Measurements from ENCODE around the gene NDUFC2.
"Not testable (repeated sequence)": the region's sequence is repeated elsewhere in the genome, so short reads cannot be mapped to it uniquely, and the experiment has no call there.

Gene NDUFC2

GRCh38 chr11:78054971-78055370 lies 24.7 kb downstream of the NDUFC2 start:
- DNase-seq (ENCODE audit: low read depth in 2 of 2): no peak

GRCh38 chr11:78050964-78051831 lies 28.5 kb downstream of the NDUFC2 start:
- no peak for DNase-seq (ENCODE audit: low read depth in 2 of 2)

- no peak for DNase-seq (ENCODE audit: low read depth in 2 of 2)
These were observed 30.3 kb downstream of the NDUFC2 start for GRCh38 chr11:78049348-78049747.

- DNase-seq (ENCODE audit: low read depth in 2 of 2): no peak
These were observed 31.1 kb downstream of the NDUFC2 start for GRCh38 chr11:78048561-78048960.

- DNase-seq (ENCODE audit: low read depth in 2 of 2): no peak
These were observed 33.2 kb downstream of the NDUFC2 start for GRCh38 chr11:78046486-78046854.

GRCh38 chr11:78045851-78046485 lies 33.7 kb downstream of the NDUFC2 start:
- peak; percentile 60 to 64 for DNase-seq (ENCODE audit: low read depth in 2 of 2)

- DNase-seq (ENCODE audit: low read depth in 2 of 2): no peak
These were observed 35.0 kb downstream of the NDUFC2 start for GRCh38 chr11:78044706-78045105.

GRCh38 chr11:78041843-78042440 lies 37.7 kb downstream of the NDUFC2 start:
- no peak for DNase-seq (ENCODE audit: low read depth in 2 of 2)

GRCh38 chr11:78041380-78041719 lies 38.3 kb downstream of the NDUFC2 start:
- not testable (repeated sequence) for DNase-seq (ENCODE audit: low read depth in 2 of 2)

- DNase-seq (ENCODE audit: low read depth in 2 of 2): no peak
These were observed 38.8 kb downstream of the NDUFC2 start for GRCh38 chr11:78040691-78041379.

- peak; percentile 29 for DNase-seq (ENCODE audit: low read depth in 2 of 2)
These were observed 39.6 kb downstream of the NDUFC2 start for GRCh38 chr11:78039919-78040671.

GRCh38 chr11:78039391-78039918 lies 40.2 kb downstream of the NDUFC2 start:
- no peak for DNase-seq (ENCODE audit: low read depth in 2 of 2)

- no peak for DNase-seq (ENCODE audit: low read depth in 2 of 2)
These were observed 40.9 kb downstream of the NDUFC2 start for GRCh38 chr11:78038697-78039313.

- no peak for DNase-seq (ENCODE audit: low read depth in 2 of 2)
These were observed 41.6 kb downstream of the NDUFC2 start for GRCh38 chr11:78037825-78038620.

GRCh38 chr11:78037056-78037455 lies 42.6 kb downstream of the NDUFC2 start:
- no peak for DNase-seq (ENCODE audit: low read depth in 2 of 2)

GRCh38 chr11:78036313-78036712 lies 43.3 kb downstream of the NDUFC2 start:
- DNase-seq (ENCODE audit: low read depth in 2 of 2): no peak

- no peak for DNase-seq (ENCODE audit: low read depth in 2 of 2)
These were observed 45.0 kb downstream of the NDUFC2 start for GRCh38 chr11:78034623-78035022.

- DNase-seq (ENCODE audit: low read depth in 2 of 2): no peak
These were observed 46.6 kb downstream of the NDUFC2 start for GRCh38 chr11:78033040-78033439.

- DNase-seq (ENCODE audit: low read depth in 2 of 2): no peak
These were observed 47.6 kb downstream of the NDUFC2 start for GRCh38 chr11:78032090-78032489.

GRCh38 chr11:78031629-78032028 lies 48.0 kb downstream of the NDUFC2 start:
- DNase-seq (ENCODE audit: low read depth in 2 of 2): no peak

Data from stimulated activated CD8-positive, alpha-beta memory T cell treated with anti-CD3 and anti-CD28 coated beads, Interleukin-15, amount 100 ng/mL, for 48 hours (primary cell).